Measurements from ENCODE around the gene PTPN11.

The PTPN11 gene

GRCh38 chr12:112422531-112422930 lies 3.8 kb downstream of the PTPN11 start:
- H3K4me3 ChIP-seq (ENCODE audit: control insufficient read depth, low read depth, low read length), result no peak overlapping the region
- DNase-seq (ENCODE audit: low read depth), result peak; percentile 57
- TF ChIP-seq CTCF (conservative IDR thresholded peaks at IDR 0.05; ENCODE audit: control insufficient read depth, insufficient read depth, low read depth, low read length), result no peak

- no peak for DNase-seq (ENCODE audit: low read depth)
- no peak overlapping the region for H3K4me3 ChIP-seq (ENCODE audit: control insufficient read depth, low read depth, low read length)
- no peak for TF ChIP-seq CTCF (conservative IDR thresholded peaks at IDR 0.05; ENCODE audit: control insufficient read depth, insufficient read depth, low read depth, low read length)
Observed at GRCh38 chr12:112424126-112424525, 5.4 kb downstream of the PTPN11 start.

- DNase-seq (ENCODE audit: low read depth), result no peak
- TF ChIP-seq CTCF (conservative IDR thresholded peaks at IDR 0.05; ENCODE audit: control insufficient read depth, insufficient read depth, low read depth, low read length), result no peak
- H3K4me3 ChIP-seq (ENCODE audit: control insufficient read depth, low read depth, low read length), result no peak overlapping the region
Observed at GRCh38 chr12:112425582-112426382, 7.0 kb downstream of the PTPN11 start.

GRCh38 chr12:112427760-112428159 lies 9.0 kb downstream of the PTPN11 start:
- no peak for DNase-seq (ENCODE audit: low read depth)
- TF ChIP-seq CTCF (conservative IDR thresholded peaks at IDR 0.05; ENCODE audit: control insufficient read depth, insufficient read depth, low read depth, low read length), result no peak

GRCh38 chr12:112430929-112431328 lies 12.2 kb downstream of the PTPN11 start:
- no peak for DNase-seq (ENCODE audit: low read depth)
- H3K4me3 ChIP-seq (ENCODE audit: control insufficient read depth, low read depth, low read length), result no peak overlapping the region
- no peak for TF ChIP-seq CTCF (conservative IDR thresholded peaks at IDR 0.05; ENCODE audit: control insufficient read depth, insufficient read depth, low read depth, low read length)

More at GRCh38 chr12:112427760-112428159, 9.0 kb downstream of the PTPN11 start:
- H3K4me3 ChIP-seq (ENCODE audit: control insufficient read depth, low read depth, low read length), result no peak overlapping the region

- no peak overlapping the region for H3K4me3 ChIP-seq (ENCODE audit: control insufficient read depth, low read depth, low read length)
- DNase-seq (ENCODE audit: low read depth), result no peak
- TF ChIP-seq CTCF (conservative IDR thresholded peaks at IDR 0.05; ENCODE audit: control insufficient read depth, insufficient read depth, low read depth, low read length), result no peak
Observed at GRCh38 chr12:112431965-112432364, 13.2 kb downstream of the PTPN11 start.

Measured in fibroblast of mammary gland (primary cell).